Activated CD4-positive, CD25-positive, alpha-beta regulatory T cell (primary cell): Measurements from ENCODE around the gene TBC1D22A.

Experiments
- DNase-seq, 4 experiments: peaks; one replicate each; lab custom pipeline; 2025; lab: John Stamatoyannopoulos, UW

Gene TBC1D22A

GRCh38 chr22:47202819-47203553, 440.5 kb downstream of the TBC1D22A start:
- DNase-seq: no peak

- no peak for DNase-seq
Measured at GRCh38 chr22:47203554-47203991, 441.1 kb downstream of the TBC1D22A start.

- no peak for DNase-seq
Measured at GRCh38 chr22:47204002-47204979, 441.8 kb downstream of the TBC1D22A start.

GRCh38 chr22:47205081-47205491, 442.6 kb downstream of the TBC1D22A start:
- no peak for DNase-seq

- DNase-seq: no peak
Measured at GRCh38 chr22:47205554-47205953, 443.1 kb downstream of the TBC1D22A start.

GRCh38 chr22:47206164-47206563, 443.7 kb downstream of the TBC1D22A start:
- DNase-seq: no peak

- DNase-seq: no peak
Measured at GRCh38 chr22:47206666-47207218, 444.3 kb downstream of the TBC1D22A start.

- no peak for DNase-seq
Measured at GRCh38 chr22:47207387-47207786, 444.9 kb downstream of the TBC1D22A start.

- no peak for DNase-seq
Measured at GRCh38 chr22:47207846-47208554, 445.6 kb downstream of the TBC1D22A start.

GRCh38 chr22:47208630-47209029, 446.2 kb downstream of the TBC1D22A start:
- DNase-seq: no peak

GRCh38 chr22:47209040-47209514, 446.6 kb downstream of the TBC1D22A start:
- no peak for DNase-seq

- DNase-seq: no peak
Measured at GRCh38 chr22:47209547-47210023, 447.1 kb downstream of the TBC1D22A start.

GRCh38 chr22:47210112-47210657, 447.7 kb downstream of the TBC1D22A start:
- no peak for DNase-seq

GRCh38 chr22:47210686-47211085, 448.2 kb downstream of the TBC1D22A start:
- no peak for DNase-seq

GRCh38 chr22:47213571-47214230, 451.3 kb downstream of the TBC1D22A start:
- peak in 1 of 4 experiments; percentile 10 for DNase-seq

GRCh38 chr22:47215851-47216250, 453.4 kb downstream of the TBC1D22A start:
- no peak for DNase-seq

GRCh38 chr22:47218671-47219070, 456.2 kb downstream of the TBC1D22A start:
- DNase-seq: no peak

- DNase-seq: no peak
Measured at GRCh38 chr22:47219789-47220188, 457.3 kb downstream of the TBC1D22A start.

- DNase-seq: no peak
Measured at GRCh38 chr22:47220752-47221151, 458.3 kb downstream of the TBC1D22A start.

- DNase-seq: no peak
Measured at GRCh38 chr22:47221840-47222615, 459.6 kb downstream of the TBC1D22A start.
